Measurements from ENCODE around the gene DENND1A. TPM values are rescaled to one million over a fixed set of nuclear protein-coding genes. Genes with fewer than 3 reads are reported as not detected.

Gene DENND1A
- total and polyA plus RNA-seq, 4 donors: 7.9 to 22.0 (median 13.9) TPM

- H3K36me3 ChIP-seq (ENCODE audit: control insufficient read depth in 4 of 4, insufficient read depth in 3 of 4, low read depth in 1 of 4, low read length in 3 of 4): peaks cover 0 to 16% (median 4%) of the 10 kb centered on the region in 4 donors
- H3K4me1 ChIP-seq (ENCODE audit: control insufficient read depth in 4 of 4, insufficient read depth in 4 of 4, low read length in 3 of 4): no peaks in the 10 kb centered on the region
- no peak overlapping the region for H3K27ac ChIP-seq (ENCODE audit: low read depth in 1 of 2, low read length in 2 of 2)
- no peak overlapping the region for H3K9ac ChIP-seq (ENCODE audit: low read depth in 1 of 2, low read length in 2 of 2)
- WGBS: 98% methylated on average over 13 of the region's 13 CpGs
- H3K27me3 ChIP-seq (ENCODE audit: control insufficient read depth in 4 of 4, insufficient read depth in 4 of 4, low read length in 3 of 4): no peaks in the 10 kb centered on the region
- no peaks in the 10 kb centered on the region for H3K9me3 ChIP-seq (ENCODE audit: control insufficient read depth in 4 of 4, low read length in 3 of 4)
- H3K4me3 ChIP-seq (ENCODE audit: low read depth in 1 of 3, low read length in 3 of 3): no peak overlapping the region
- DNase-seq (ENCODE audit: low spot score): no peak
- TF ChIP-seq REST (IDR thresholded peaks at IDR 0.05): no peak
- TF ChIP-seq TAF1 (conservative IDR thresholded peaks at IDR 0.05): no peak
These were observed 508.7 kb downstream of the DENND1A start for GRCh38 chr9:123421186-123421585.

DNA sequence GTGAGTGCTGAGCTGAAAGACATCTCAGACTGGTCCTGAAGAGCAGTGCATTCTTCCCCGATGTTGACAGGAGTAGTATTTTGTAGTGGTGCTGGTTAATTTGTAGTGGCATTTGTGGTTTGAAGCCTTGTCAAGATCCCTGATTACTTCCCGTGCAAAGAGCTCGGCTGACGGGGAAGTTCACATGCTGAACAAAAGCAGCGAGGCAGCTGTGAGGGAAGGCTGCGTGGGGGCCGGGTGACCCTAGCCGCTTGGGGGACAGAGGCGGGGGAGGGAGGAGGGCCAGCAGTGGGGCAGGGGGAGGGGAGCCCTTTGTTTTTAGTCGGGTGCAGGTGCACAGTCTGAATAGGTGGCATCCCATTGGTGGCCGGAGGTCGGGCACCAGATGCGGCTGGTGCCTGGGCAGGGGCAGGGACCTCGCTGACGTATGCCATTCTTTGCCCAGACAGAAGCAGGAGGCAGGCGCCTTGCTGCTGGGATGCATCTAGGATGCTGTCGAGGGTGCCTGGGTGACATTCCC, 509.3 kb downstream of the DENND1A start:
- Histone ChIP-seq H3K27ac (ENCODE audit: low read depth in 1 of 2, low read length in 2 of 2) (no peak overlapping the region), H3K9ac (ENCODE audit: low read depth in 1 of 2, low read length in 2 of 2) (no peak overlapping the region), H3K36me3 (ENCODE audit: control insufficient read depth in 4 of 4, insufficient read depth in 3 of 4, low read depth in 1 of 4, low read length in 3 of 4) (peaks cover 0 to 18% (median 4%) of the 10 kb centered on the region in 4 donors), H3K4me1 (ENCODE audit: control insufficient read depth in 4 of 4, insufficient read depth in 4 of 4, low read length in 3 of 4) (no peaks in the 10 kb centered on the region), H3K4me3 (ENCODE audit: low read depth in 1 of 3, low read length in 3 of 3) (no peak overlapping the region), H3K27me3 (ENCODE audit: control insufficient read depth in 4 of 4, insufficient read depth in 4 of 4, low read length in 3 of 4) (no peaks in the 10 kb centered on the region), H3K9me3 (ENCODE audit: control insufficient read depth in 4 of 4, low read length in 3 of 4) (no peaks in the 10 kb centered on the region)
- no peak for TF ChIP-seq RAD21 (IDR thresholded peaks at IDR 0.05)
- no peak for TF ChIP-seq ATF3 (IDR thresholded peaks at IDR 0.05)
- no peak for TF ChIP-seq FOXA2 (IDR thresholded peaks at IDR 0.05)
- no peak for TF ChIP-seq FOXA1 (IDR thresholded peaks at IDR 0.05)
- no peak for TF ChIP-seq EGR1 (IDR thresholded peaks at IDR 0.05; ENCODE audit: low read depth in 2 of 2)
- no peak for TF ChIP-seq RXRA (IDR thresholded peaks at IDR 0.05)
- no peak for TF ChIP-seq GABPA (IDR thresholded peaks at IDR 0.05 in 1 of 2, conservative IDR thresholded peaks at IDR 0.05 in 1 of 2)
- no peak for TF ChIP-seq REST (IDR thresholded peaks at IDR 0.05)
- no peak for TF ChIP-seq HNF4G (IDR thresholded peaks at IDR 0.05)
- no peak for TF ChIP-seq JUND (IDR thresholded peaks at IDR 0.05)
- TF ChIP-seq, protein P1, sequence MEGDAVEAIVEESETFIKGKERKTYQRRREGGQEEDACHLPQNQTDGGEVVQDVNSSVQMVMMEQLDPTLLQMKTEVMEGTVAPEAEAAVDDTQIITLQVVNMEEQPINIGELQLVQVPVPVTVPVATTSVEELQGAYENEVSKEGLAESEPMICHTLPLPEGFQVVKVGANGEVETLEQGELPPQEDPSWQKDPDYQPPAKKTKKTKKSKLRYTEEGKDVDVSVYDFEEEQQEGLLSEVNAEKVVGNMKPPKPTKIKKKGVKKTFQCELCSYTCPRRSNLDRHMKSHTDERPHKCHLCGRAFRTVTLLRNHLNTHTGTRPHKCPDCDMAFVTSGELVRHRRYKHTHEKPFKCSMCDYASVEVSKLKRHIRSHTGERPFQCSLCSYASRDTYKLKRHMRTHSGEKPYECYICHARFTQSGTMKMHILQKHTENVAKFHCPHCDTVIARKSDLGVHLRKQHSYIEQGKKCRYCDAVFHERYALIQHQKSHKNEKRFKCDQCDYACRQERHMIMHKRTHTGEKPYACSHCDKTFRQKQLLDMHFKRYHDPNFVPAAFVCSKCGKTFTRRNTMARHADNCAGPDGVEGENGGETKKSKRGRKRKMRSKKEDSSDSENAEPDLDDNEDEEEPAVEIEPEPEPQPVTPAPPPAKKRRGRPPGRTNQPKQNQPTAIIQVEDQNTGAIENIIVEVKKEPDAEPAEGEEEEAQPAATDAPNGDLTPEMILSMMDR (IDR thresholded peaks at IDR 0.05; ENCODE audit: low read depth, low read length, missing input control): no peak
- TF ChIP-seq TAF1 (conservative IDR thresholded peaks at IDR 0.05): no peak
- no peak for TF ChIP-seq SP1 (IDR thresholded peaks at IDR 0.05)
- no peak for TF ChIP-seq MAX (IDR thresholded peaks at IDR 0.05)
- TF ChIP-seq, protein P2, sequence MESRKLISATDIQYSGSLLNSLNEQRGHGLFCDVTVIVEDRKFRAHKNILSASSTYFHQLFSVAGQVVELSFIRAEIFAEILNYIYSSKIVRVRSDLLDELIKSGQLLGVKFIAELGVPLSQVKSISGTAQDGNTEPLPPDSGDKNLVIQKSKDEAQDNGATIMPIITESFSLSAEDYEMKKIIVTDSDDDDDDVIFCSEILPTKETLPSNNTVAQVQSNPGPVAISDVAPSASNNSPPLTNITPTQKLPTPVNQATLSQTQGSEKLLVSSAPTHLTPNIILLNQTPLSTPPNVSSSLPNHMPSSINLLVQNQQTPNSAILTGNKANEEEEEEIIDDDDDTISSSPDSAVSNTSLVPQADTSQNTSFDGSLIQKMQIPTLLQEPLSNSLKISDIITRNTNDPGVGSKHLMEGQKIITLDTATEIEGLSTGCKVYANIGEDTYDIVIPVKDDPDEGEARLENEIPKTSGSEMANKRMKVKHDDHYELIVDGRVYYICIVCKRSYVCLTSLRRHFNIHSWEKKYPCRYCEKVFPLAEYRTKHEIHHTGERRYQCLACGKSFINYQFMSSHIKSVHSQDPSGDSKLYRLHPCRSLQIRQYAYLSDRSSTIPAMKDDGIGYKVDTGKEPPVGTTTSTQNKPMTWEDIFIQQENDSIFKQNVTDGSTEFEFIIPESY (IDR thresholded peaks at IDR 0.05): no peak
- DNase-seq (ENCODE audit: low spot score): no peak
- WGBS: 88% methylated on average over 17 of the region's 17 CpGs
